Activated naive CD4-positive, alpha-beta T cell treated with anti-CD3 and anti-CD28 coated beads, Interleukin-2, amount 10 ng/mL, durations not matched to agents 7 days and 5 days (primary cell): ENCODE data around the gene NOS3.

ENCODE experiments used
- CTCF ChIA-PET: fragments of 350-600 bp; sonication (Branson Sonifier 250); formaldehyde crosslinking; loops from one replicate; lab custom pipeline; 2021; ENCODE audit warnings: antibody characterized with exemption; lab: Charles Lee
- DNase-seq: peaks from one replicate; pipeline ENCODE4 v3.0.0-alpha.2; 2020
- H3K27ac Mint-ChIP-seq: one replicate; pipeline ENCODE4 v1.8.0; 2021; ENCODE audit warnings: mild to moderate bottlenecking, moderate library complexity, mixed read lengths
- H3K27me3 Mint-ChIP-seq: one replicate; pipeline ENCODE4 v1.8.0; 2021; ENCODE audit warnings: mild to moderate bottlenecking, mixed read lengths
- H3K36me3 Mint-ChIP-seq: one replicate; pipeline ENCODE4 v1.8.0; 2021; ENCODE audit warnings: mixed read lengths
- H3K4me1 Mint-ChIP-seq: one replicate; pipeline ENCODE4 v1.8.0; 2021; ENCODE audit warnings: mixed read lengths
- H3K4me3 Mint-ChIP-seq: one replicate; pipeline ENCODE4 v1.8.0; 2021; ENCODE audit warnings: mild to moderate bottlenecking, moderate library complexity, mixed read lengths
- H3K9me3 Mint-ChIP-seq: one replicate; pipeline ENCODE4 v1.8.0; 2021; ENCODE audit warnings: mixed read lengths

Gene NOS3

DNA sequence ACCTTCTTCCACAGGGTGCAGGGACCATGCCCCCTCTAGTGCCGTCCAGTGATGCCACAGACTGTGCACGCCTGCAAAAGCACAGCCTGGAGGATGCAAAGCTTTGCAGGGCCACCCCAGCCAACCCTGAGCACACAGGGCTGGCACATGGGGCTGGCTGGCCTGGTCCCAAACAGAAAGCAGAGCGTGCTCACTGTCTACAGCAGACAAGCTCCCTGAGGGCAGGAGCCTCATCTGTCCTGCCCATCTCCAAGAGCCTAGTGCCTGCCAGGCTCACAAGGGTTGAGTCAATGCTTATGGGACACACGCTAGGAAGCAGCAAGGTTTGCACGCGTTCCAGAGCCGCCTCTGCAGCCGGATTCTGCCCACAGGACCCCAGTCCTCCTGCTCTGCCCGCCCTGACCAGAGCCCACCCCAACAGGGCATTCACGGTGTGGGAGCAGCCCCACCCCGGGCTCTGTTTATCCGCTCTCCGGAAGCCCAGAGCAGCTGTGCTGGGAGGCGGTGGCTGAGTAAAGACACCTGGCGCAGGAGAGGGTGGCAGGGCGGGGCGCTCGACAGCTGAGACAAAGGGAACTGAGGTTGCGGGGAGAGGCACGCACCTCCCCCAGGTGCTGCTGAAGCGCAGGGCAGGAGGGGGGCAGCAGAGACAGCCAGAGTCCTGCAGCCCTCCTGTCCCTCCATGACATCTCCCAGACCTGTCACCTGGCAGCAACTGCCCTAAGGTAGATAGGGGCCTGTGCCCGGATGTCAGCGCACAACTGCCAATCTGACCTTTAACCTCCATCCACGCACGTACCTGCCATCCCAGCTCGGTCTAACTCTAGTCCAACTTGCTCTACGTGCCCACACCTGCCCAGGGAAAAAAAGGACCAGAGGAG lies 17.0 kb upstream of the NOS3 start:
- peak overlapping the region; percentile 78 for H3K4me3 Mint-ChIP-seq
- H3K9me3 Mint-ChIP-seq = no peaks in the 10 kb centered on the region
- H3K36me3 Mint-ChIP-seq = peaks cover 5% of the 10 kb centered on the region
- H3K27ac Mint-ChIP-seq = peak overlapping the region; percentile 82
- H3K27me3 Mint-ChIP-seq = peaks cover 72% of the 10 kb centered on the region
- peak; percentile 62 for DNase-seq
- H3K4me1 Mint-ChIP-seq = peaks cover 60% of the 10 kb centered on the region
- CTCF ChIA-PET = interaction anchor here (1.0 to 3.1 kb wide), 8 partner anchors 10 to 273 kb away, joined by 3 to 16 read pairs (median 6); no protein-coding TSS in a partner anchor

DNA sequence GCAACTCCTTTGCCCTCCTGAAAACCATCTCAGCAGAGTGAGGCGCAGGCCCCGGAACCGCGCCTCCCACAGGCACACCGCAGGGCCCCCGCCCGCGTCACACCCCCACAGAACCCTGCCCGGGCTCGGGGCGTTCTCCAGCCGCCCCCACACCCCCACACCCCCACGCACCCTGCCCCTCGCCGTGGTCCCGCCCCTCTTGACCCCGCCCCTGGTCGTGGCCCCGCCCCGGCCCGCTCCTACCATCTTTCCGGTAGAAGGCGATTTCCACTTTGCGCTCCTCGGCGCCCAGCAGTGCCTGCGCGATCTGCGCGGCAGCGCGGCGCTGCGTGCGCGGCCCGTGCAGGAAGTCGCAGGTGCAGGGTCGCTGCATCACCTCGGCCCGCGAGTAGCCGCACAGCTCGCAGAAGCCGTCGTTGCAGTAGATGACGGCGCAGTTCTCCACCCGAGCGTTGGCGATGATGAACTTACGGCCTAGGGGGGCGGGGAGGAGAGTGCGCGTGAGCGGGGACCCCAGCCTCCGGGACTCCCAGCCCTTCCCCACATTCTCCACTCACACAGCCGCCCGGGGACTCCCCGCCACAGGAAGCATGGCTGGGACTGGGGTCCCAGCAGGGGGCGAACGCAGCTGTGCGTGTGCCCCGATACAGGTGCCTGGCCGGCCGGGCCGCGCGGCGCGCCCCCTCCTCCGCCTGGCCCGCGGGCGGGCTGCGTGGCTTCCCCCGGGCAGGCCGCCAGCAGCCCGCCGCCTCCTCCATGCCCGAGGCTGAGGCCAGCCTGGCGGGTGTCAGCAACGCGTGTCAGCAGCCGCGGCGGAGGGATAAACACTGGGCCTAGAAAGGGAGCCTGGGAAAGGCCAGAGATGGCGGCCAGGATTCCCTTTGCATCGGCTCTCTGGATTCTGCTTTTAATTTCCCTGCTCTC lies 16.1 kb upstream of the NOS3 start:
- Mint-ChIP-seq H3K4me1 (peaks cover 56% of the 10 kb centered on the region), H3K27ac (peak overlapping the region; percentile 84), H3K36me3 (peaks cover 5% of the 10 kb centered on the region), H3K27me3 (peaks cover 73% of the 10 kb centered on the region), H3K4me3 (peak overlapping the region; percentile 78), H3K9me3 (no peaks in the 10 kb centered on the region)
- peak; percentile 89 for DNase-seq
- CTCF ChIA-PET = interaction anchor here (1.0 to 3.1 kb wide), 8 partner anchors 11 to 352 kb away, joined by 3 to 16 read pairs (median 3); no protein-coding TSS in a partner anchor

DNA sequence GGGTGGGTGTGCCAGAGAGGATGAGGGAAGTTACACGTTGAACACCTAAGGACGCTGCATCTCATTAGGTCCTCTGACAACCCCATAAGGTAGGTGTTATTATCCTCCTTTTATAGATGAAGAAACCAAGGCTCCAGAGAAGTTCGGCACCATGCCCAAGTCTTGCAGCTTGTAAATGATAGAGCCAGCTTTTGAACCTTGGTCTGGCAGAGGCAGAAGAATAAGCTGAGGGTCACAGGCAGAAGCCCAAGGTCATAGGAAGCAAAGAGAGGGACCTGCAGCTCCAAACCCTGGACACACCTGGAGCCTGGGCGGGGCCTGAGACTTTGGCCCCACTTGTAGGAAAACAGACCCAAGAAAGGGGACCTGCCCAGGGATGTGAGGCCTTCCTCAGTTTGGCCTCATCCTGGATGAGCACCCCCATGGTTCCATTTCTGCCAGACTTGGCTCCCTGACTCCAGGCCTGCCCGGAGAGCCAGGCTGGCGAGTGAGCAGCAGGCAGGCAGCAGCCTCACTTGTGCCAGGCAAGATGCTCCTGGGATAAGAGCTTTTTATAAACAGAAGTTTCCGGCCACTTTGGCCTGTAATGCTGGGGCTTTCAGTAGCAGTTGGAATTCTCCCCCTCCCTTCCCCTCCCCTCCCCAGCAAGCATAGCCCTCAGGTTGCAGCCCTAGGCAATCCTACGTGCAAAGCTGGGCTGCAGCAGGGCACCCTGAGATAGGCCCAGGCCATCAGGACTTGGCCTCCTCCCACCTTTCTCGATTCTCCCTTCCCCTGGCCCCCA lies 15.1 kb upstream of the NOS3 start:
- DNase-seq = no peak
- Mint-ChIP-seq H3K4me1 (peaks cover 52% of the 10 kb centered on the region), H3K36me3 (peaks cover 5% of the 10 kb centered on the region), H3K27me3 (peaks cover 73% of the 10 kb centered on the region), H3K4me3 (peak overlapping the region; percentile 70), H3K9me3 (no peaks in the 10 kb centered on the region), H3K27ac (peak overlapping the region; percentile 76)
- CTCF ChIA-PET = interaction anchor here (1.1 to 3.1 kb wide), 8 partner anchors 10 to 353 kb away, joined by 3 to 16 read pairs (median 5); no protein-coding TSS in a partner anchor

DNA sequence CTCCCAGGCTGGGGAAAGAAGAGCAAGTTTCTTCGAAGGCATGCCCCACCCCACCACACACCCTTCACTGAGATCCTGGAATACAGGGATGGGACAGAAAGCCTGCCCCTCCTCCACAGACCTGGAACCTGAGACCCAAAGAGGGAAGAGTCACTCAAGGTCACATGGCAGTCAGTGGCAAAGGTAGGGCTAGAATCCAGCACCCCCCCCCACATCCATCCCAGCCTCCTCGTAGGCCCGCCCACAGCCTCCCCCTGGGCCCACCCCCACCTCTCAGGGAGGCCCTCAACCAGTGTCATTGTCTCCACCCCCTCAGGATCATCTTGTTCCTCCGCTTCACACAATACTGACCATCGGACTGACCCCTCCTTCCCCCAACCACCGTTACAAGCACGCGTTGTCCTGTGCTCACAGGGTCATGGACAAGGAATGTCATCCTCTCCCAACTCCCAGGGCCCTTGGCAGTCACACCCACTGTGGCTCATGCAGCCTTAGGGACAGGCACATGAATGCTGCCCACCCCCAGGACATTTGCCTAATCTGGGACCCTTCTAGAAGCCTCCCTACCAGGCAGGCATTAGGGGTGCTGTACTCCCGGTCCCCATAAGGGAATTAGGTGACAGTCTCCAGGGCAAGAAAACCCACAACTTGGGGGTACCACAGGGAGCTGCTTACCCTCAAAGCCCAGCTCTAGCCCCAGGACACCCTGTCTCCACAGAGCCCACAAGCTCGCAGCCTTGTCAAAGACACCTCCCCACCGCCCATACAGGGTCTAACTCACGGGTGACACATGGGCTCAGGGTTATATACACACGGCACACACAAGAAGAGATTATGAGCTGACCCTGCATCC lies 14.1 kb upstream of the NOS3 start:
- Mint-ChIP-seq H3K27me3 (peaks cover 73% of the 10 kb centered on the region), H3K36me3 (peaks cover 5% of the 10 kb centered on the region), H3K27ac (no peak overlapping the region)

DNA sequence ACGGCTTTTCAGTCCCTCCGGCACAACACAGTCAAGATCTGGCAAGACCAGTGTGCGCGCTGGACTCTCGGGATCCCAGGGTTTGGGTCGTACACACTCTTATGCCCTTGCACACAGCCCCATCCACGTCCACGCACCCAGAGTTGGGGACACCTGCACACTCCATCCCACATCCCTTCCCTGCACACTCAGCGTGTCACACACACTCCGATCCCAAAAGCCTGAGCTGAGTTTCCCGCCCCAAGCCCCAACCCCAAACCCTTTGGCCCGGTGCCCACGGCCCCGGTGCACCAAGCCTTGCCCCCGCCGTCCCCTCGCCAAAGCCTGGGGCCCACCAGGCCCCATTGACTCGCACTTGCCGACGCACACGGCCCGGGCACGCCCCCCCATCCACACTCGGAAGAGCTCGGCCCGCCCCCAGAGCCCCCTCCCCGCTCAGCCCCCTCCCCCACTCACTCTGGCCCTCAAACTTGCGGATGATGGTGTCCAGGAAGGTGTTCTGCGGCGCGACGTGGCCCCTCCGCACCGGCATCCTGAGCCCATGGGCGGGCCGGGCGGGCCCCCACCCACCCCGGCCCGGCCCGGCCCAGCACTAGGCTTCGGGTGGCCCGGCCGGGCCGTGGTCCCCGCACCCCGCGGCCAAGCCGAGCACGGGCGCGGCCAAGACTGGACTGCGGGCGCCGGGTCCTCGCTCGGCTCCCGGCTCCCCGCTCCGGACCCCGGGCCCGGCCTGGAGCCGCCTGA lies 13.3 kb upstream of the NOS3 start:
- DNase-seq = no peak
- CTCF ChIA-PET = interaction anchor here (0.8 to 3.1 kb wide), 3 partner anchors 8 to 101 kb away, joined by 3 to 16 read pairs (median 8); no protein-coding TSS in a partner anchor
- H3K27ac Mint-ChIP-seq = no peak overlapping the region
- peaks cover 5% of the 10 kb centered on the region for H3K36me3 Mint-ChIP-seq
- H3K27me3 Mint-ChIP-seq = peaks cover 80% of the 10 kb centered on the region
- peaks cover 48% of the 10 kb centered on the region for H3K4me1 Mint-ChIP-seq
- no peaks in the 10 kb centered on the region for H3K9me3 Mint-ChIP-seq
- peak overlapping the region; percentile 70 for H3K4me3 Mint-ChIP-seq

More for the DNA sequence above, 14.1 kb upstream of the NOS3 start:
- Mint-ChIP-seq H3K9me3 (no peaks in the 10 kb centered on the region), H3K4me3 (peak overlapping the region; percentile 70), H3K4me1 (peaks cover 48% of the 10 kb centered on the region)
- no peak for DNase-seq
- CTCF ChIA-PET = interaction anchor here (0.8 to 3.1 kb wide), 5 partner anchors 9 to 100 kb away, joined by 3 to 16 read pairs (median 8); no protein-coding TSS in a partner anchor

DNA sequence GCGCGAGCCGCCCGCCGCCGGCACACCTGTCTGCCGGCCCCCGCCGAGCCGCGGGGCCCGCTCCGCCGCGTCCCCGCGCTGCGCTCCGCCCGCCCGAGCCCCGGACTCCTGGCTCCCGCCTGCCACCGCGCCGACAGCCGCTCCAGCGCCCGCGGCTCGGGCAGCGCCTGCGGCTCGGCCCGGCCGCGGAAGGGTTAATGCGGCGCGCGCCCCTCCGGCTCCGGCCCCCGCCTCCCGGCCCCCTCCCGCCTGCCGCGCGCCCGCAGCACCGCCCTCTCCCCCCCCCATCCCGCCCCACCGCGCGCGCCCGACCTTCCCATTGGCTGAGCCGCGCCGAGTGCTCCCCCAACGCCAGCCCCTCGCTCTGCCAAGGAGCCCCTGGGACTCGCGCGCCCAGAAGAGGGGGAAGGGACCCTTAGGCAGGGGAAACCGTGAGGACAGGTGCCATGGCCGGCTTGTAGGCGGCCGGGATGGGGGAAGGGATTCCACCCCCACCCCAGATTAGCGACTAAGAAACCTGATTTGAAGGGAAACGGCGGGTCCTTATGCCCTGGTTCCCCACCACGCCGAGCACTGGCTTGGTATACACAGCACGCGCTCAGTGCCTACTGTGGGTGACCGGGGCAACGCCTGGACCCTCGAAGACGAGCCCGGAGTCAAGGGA lies 12.6 kb upstream of the NOS3 start, which contains the start of gene KCNH2:
KCNH2 (minus strand) TSS at position 196 of the 664 bp plus-strand sequence. CDS start 408 bp downstream, outside the sequence.
- Mint-ChIP-seq H3K27ac (peak within 1 kb of the TSS; percentile 67), H3K9me3 (no peaks in the 10 kb centered on the region), H3K4me3 (peak within 1 kb of the TSS; percentile 70), H3K4me1 (peaks cover 45% of the 10 kb centered on the region), H3K27me3 (peaks cover 88% of the 10 kb centered on the region), H3K36me3 (peaks cover 5% of the 10 kb centered on the region)
- DNase-seq = peak; percentile 52
- CTCF ChIA-PET = interaction anchor here (1.2 kb wide), 1 partner anchor 16 kb away, joined by 5 read pairs; no protein-coding TSS in a partner anchor

DNA sequence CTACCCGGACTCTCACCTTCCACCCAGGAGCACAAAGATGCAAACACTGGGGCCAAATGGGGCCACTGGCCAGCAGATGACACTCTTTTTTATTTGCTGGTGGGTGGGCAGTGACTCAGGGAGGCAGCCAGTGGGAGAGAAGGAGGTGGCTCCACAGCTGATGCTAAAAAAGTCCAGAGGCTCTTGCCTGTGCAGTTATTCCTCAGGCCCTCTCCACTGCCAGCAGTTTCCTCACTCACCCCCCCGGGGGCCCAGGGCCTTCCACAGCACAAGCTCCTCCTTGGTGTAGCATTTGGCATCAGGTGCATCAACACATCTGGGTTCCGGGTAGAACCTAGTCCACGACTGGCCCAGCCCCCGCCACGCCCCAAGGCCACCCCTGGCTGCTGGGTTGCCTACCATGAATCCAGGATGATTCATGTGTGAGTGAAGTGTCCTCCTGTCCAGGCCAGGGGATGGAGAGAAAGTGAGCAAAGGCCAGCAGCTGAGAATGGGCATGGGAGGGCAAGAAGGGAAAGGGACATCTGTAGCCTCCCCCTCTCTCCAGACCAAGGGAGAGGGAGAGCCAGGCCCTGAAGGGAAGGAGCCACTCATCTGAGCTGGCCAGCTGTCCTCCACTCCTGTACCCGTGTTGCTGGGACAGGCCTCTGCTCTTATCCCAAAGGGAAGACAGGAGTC lies 11.0 kb upstream of the NOS3 start:
- Mint-ChIP-seq H3K27ac (no peak overlapping the region), H3K4me3 (no peak overlapping the region), H3K27me3 (peaks cover 92% of the 10 kb centered on the region), H3K4me1 (peaks cover 30% of the 10 kb centered on the region), H3K9me3 (no peaks in the 10 kb centered on the region), H3K36me3 (peaks cover 5% of the 10 kb centered on the region)
- CTCF ChIA-PET = interaction anchor here (0.7 to 2.3 kb wide), 8 partner anchors 9 to 131 kb away, joined by 3 to 11 read pairs (median 4); no protein-coding TSS in a partner anchor
- no peak for DNase-seq

DNA sequence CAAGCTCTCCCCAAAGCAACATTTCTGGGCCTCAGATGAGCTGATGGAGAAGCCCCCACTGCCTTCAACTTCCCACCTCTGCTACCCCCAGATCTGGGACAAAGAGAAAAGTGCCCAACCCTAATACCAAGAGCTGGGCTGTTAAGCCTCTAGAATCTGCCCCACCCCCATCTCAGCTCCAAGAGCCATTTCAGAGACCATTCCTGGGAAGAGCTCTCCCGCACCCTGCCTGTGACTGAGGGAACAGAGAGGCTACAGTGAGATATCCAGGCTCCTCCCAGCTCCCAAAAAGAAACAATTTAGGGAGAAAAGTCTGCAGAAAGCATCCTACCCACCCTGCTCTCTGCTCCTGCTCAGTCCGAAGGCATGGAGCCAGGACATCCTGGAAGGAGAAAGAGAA lies 10.2 kb upstream of the NOS3 start:
- H3K27me3 Mint-ChIP-seq = peaks cover 92% of the 10 kb centered on the region
- peaks cover 5% of the 10 kb centered on the region for H3K36me3 Mint-ChIP-seq
- H3K27ac Mint-ChIP-seq = no peak overlapping the region
- CTCF ChIA-PET = interaction anchor here (0.5 to 2.3 kb wide), 7 partner anchors 8 to 329 kb away, joined by 3 to 11 read pairs (median 4); no protein-coding TSS in a partner anchor
- H3K9me3 Mint-ChIP-seq = no peaks in the 10 kb centered on the region
- H3K4me3 Mint-ChIP-seq = no peak overlapping the region
- H3K4me1 Mint-ChIP-seq = peaks cover 24% of the 10 kb centered on the region
- no peak for DNase-seq

DNA sequence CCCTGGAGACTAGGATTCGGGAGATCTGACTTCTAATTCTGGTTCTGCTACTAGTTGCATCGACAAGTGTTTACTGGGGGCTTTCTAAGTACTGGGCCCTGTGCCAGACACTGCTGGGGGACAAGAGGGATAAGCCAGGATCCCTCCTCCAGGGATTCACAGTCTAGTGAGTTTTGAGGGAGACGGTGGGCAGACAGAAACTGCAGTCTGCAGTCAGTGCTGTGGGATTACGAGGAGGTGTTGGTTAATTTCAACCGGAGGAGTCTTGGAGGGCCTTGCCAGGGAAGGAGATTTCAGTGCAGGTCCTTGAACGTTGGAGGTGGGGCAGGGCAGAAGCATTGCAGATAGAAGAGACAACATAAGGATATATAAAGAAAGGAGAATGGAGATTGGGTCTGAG lies 9.2 kb upstream of the NOS3 start:
- Mint-ChIP-seq H3K36me3 (peaks cover 5% of the 10 kb centered on the region), H3K4me1 (peaks cover 24% of the 10 kb centered on the region), H3K9me3 (no peaks in the 10 kb centered on the region), H3K27me3 (peaks cover 92% of the 10 kb centered on the region), H3K27ac (no peak overlapping the region), H3K4me3 (no peak overlapping the region)
- CTCF ChIA-PET = interaction anchor here (6.0 kb wide), 1 partner anchor 18 kb away, joined by 91 read pairs; no protein-coding TSS in a partner anchor
- DNase-seq = no peak

DNA sequence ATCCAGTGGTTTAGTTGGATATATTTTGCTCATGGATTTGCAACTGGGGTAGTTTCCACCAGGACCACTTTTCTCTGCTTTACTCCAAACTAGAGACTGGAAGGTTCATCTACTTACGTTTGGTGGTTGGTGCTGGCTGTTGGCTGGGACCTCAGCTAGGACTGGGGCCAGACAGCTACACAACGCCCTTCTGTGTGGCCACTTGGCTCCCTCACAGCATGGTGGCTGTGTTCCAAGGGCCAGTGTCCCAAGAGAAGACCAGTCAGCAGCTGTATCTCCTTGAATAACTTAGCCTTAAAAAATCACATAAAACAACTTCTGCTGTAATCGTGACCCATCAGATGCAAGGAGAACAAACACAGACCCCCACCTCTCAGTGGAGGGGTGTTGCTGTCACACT lies 8.5 kb upstream of the NOS3 start:
- Mint-ChIP-seq H3K27me3 (peaks cover 85% of the 10 kb centered on the region), H3K36me3 (no peaks in the 10 kb centered on the region), H3K4me1 (peaks cover 21% of the 10 kb centered on the region), H3K4me3 (no peak overlapping the region), H3K9me3 (no peaks in the 10 kb centered on the region), H3K27ac (no peak overlapping the region)
- no peak for DNase-seq
- CTCF ChIA-PET = interaction anchor here (6.0 kb wide), 1 partner anchor 19 kb away, joined by 91 read pairs; no protein-coding TSS in a partner anchor

DNA sequence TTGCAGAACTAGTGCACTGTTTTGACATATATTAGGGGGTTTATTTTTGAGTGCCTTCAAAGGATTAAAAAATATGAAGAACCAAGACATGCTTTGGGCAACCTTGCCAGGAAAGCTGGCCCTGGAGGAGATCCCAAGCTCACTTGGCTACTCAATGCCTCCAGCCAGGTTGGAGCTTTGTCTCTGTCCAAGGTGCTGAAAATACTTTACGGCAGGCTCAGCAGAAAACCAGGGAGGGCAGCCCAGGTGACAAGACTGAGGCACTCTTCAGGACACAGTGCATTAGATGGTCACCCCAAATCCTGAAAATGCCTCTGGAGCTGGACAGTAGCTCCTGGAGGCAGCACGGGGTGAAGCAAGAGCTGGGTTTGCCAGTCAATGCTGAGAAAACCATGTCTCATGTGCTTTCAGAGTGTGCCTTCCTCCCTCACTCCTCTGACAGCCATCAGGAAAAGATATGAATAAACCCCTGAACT lies 6.9 kb upstream of the NOS3 start:
- CTCF ChIA-PET = interaction anchor here (0.7 to 6.0 kb wide), 16 partner anchors 8 to 108 kb away, joined by 3 to 91 read pairs (median 4); no protein-coding TSS in a partner anchor
- DNase-seq = peak; percentile 72
- Mint-ChIP-seq H3K4me3 (no peak overlapping the region), H3K4me1 (peaks cover 28% of the 10 kb centered on the region), H3K36me3 (no peaks in the 10 kb centered on the region), H3K27ac (no peak overlapping the region), H3K27me3 (peaks cover 84% of the 10 kb centered on the region), H3K9me3 (no peaks in the 10 kb centered on the region)
